HG03108 (cell line): ENCODE results near the gene TFDP2.
"Not testable (repeated sequence)": the region's sequence is repeated elsewhere in the genome, so short reads cannot be mapped to it uniquely, and the experiment has no call there.

Experiments used
- ATAC-seq: cut with Tn5 transposase; IDR thresholded peaks from one replicate; pipeline ENCODE4 v1.9.1; 2021; ENCODE audit warnings: moderate library complexity; ENCODE audit not compliant: unreplicated experiment

TFDP2 gene

GRCh38 chr3:142075656-142076055 is 73.7 kb downstream of the TFDP2 start:
- not testable (repeated sequence) for ATAC-seq

GRCh38 chr3:142072816-142073215 is 76.5 kb downstream of the TFDP2 start:
- ATAC-seq: no peak

GRCh38 chr3:142065932-142066331 is 83.4 kb downstream of the TFDP2 start:
- no peak for ATAC-seq

- no peak for ATAC-seq
These were observed 84.0 kb downstream of the TFDP2 start for GRCh38 chr3:142065344-142065743.

- no peak for ATAC-seq
These were observed 84.9 kb downstream of the TFDP2 start for GRCh38 chr3:142064454-142064853.

GRCh38 chr3:142057331-142057725 is 92.0 kb downstream of the TFDP2 start:
- ATAC-seq: no peak

- no peak for ATAC-seq
These were observed 92.6 kb downstream of the TFDP2 start for GRCh38 chr3:142056656-142057330.

GRCh38 chr3:142053835-142054234 is 95.5 kb downstream of the TFDP2 start:
- no peak for ATAC-seq

- ATAC-seq: no peak
These were observed 96.1 kb downstream of the TFDP2 start for GRCh38 chr3:142053244-142053643.

GRCh38 chr3:142051351-142051750 is 98.0 kb downstream of the TFDP2 start:
- no peak for ATAC-seq

- no peak for ATAC-seq
These were observed 102.3 kb downstream of the TFDP2 start for GRCh38 chr3:142047021-142047369.

- no peak for ATAC-seq
These were observed 102.9 kb downstream of the TFDP2 start for GRCh38 chr3:142046320-142047020.

- ATAC-seq: no peak
These were observed 108.3 kb downstream of the TFDP2 start for GRCh38 chr3:142040941-142041491.

- no peak for ATAC-seq
These were observed 113.9 kb downstream of the TFDP2 start for GRCh38 chr3:142035308-142035922.

- no peak for ATAC-seq
These were observed 116.1 kb downstream of the TFDP2 start for GRCh38 chr3:142033292-142033691.

- ATAC-seq: no peak
These were observed 117.8 kb downstream of the TFDP2 start for GRCh38 chr3:142031575-142031974.

- ATAC-seq: no peak
These were observed 119.6 kb downstream of the TFDP2 start for GRCh38 chr3:142029791-142030190.

- no peak for ATAC-seq
These were observed 120.2 kb downstream of the TFDP2 start for GRCh38 chr3:142029052-142029642.

- no peak for ATAC-seq
These were observed 121.0 kb downstream of the TFDP2 start for GRCh38 chr3:142028243-142028777.

GRCh38 chr3:142027735-142028134 is 121.6 kb downstream of the TFDP2 start:
- peak; percentile 49 for ATAC-seq

GRCh38 chr3:142027300-142027699 is 122.0 kb downstream of the TFDP2 start:
- no peak for ATAC-seq
